ENCODE results near the gene CTNND2.
"Not testable (repeated sequence)": the region's sequence is repeated elsewhere in the genome, so short reads cannot be mapped to it uniquely, and the experiment has no call there.

Gene CTNND2

GRCh38 chr5:11143456-11144267 lies 760.6 kb downstream of the CTNND2 start:
- no peak for DNase-seq

GRCh38 chr5:11139217-11139865 lies 764.9 kb downstream of the CTNND2 start:
- no peak for DNase-seq

- DNase-seq = no peak
Measured at GRCh38 chr5:11130131-11130530, 774.1 kb downstream of the CTNND2 start.

- DNase-seq = peak; percentile 2
Measured at GRCh38 chr5:11128021-11128420, 776.2 kb downstream of the CTNND2 start.

- DNase-seq = no peak
Measured at GRCh38 chr5:11126844-11127243, 777.4 kb downstream of the CTNND2 start.

GRCh38 chr5:11121885-11122284 lies 782.4 kb downstream of the CTNND2 start:
- DNase-seq = no peak

- DNase-seq = no peak
Measured at GRCh38 chr5:11110128-11110527, 794.1 kb downstream of the CTNND2 start.

- DNase-seq = peak; percentile 98
Measured at GRCh38 chr5:11105696-11106095, 798.5 kb downstream of the CTNND2 start.

- DNase-seq = peak; percentile 10
Measured at GRCh38 chr5:11104651-11105112, 799.6 kb downstream of the CTNND2 start.

GRCh38 chr5:11104210-11104609 lies 800.0 kb downstream of the CTNND2 start:
- no peak for DNase-seq

- no peak for DNase-seq
Measured at GRCh38 chr5:11084111-11084510, 820.1 kb downstream of the CTNND2 start.

- no peak for DNase-seq
Measured at GRCh38 chr5:11082404-11082945, 821.8 kb downstream of the CTNND2 start.

GRCh38 chr5:11076945-11077613 lies 827.2 kb downstream of the CTNND2 start:
- DNase-seq = no peak

GRCh38 chr5:11075035-11075805 lies 829.0 kb downstream of the CTNND2 start:
- DNase-seq = no peak

- no peak for DNase-seq
Measured at GRCh38 chr5:11072568-11072967, 831.7 kb downstream of the CTNND2 start.

GRCh38 chr5:11072076-11072475 lies 832.2 kb downstream of the CTNND2 start:
- no peak for DNase-seq

- no peak for DNase-seq
Measured at GRCh38 chr5:11069041-11069440, 835.2 kb downstream of the CTNND2 start.

GRCh38 chr5:11065723-11066122 lies 838.5 kb downstream of the CTNND2 start:
- not testable (repeated sequence) for DNase-seq

GRCh38 chr5:11064763-11065450 lies 839.3 kb downstream of the CTNND2 start:
- DNase-seq = no peak

- no peak for DNase-seq
Measured at GRCh38 chr5:11062397-11062796, 841.8 kb downstream of the CTNND2 start.

GRCh38 chr5:11056560-11056959 lies 847.7 kb downstream of the CTNND2 start:
- DNase-seq = no peak

GRCh38 chr5:11054014-11054413 lies 850.2 kb downstream of the CTNND2 start:
- no peak for DNase-seq
